ES-I3 (cell line): Measurements from ENCODE around the gene CD68.

Experiments used
- H3K36me3 ChIP-seq: 2 replicates; pipeline ENCODE4 v1.6.1; 2013; ENCODE audit warnings: mild to moderate bottlenecking, low read length, control low read depth, moderate library complexity; ENCODE audit not compliant: insufficient read depth
- H3K4me1 ChIP-seq: 2 replicates; pipeline ENCODE4 v1.6.1; 2013; ENCODE audit warnings: mild to moderate bottlenecking, control low read depth, low read length; ENCODE audit not compliant: insufficient read depth
- H3K9ac ChIP-seq: 2 replicates; pipeline ENCODE4 v1.6.1; 2013; ENCODE audit warnings: low read depth, mild to moderate bottlenecking, low read length, moderate library complexity
- H3K9me3 ChIP-seq: 2 replicates; pipeline ENCODE4 v1.6.1; 2013; ENCODE audit warnings: mild to moderate bottlenecking, low read length, moderate library complexity; ENCODE audit not compliant: control insufficient read depth, insufficient read depth

Gene CD68

DNA sequence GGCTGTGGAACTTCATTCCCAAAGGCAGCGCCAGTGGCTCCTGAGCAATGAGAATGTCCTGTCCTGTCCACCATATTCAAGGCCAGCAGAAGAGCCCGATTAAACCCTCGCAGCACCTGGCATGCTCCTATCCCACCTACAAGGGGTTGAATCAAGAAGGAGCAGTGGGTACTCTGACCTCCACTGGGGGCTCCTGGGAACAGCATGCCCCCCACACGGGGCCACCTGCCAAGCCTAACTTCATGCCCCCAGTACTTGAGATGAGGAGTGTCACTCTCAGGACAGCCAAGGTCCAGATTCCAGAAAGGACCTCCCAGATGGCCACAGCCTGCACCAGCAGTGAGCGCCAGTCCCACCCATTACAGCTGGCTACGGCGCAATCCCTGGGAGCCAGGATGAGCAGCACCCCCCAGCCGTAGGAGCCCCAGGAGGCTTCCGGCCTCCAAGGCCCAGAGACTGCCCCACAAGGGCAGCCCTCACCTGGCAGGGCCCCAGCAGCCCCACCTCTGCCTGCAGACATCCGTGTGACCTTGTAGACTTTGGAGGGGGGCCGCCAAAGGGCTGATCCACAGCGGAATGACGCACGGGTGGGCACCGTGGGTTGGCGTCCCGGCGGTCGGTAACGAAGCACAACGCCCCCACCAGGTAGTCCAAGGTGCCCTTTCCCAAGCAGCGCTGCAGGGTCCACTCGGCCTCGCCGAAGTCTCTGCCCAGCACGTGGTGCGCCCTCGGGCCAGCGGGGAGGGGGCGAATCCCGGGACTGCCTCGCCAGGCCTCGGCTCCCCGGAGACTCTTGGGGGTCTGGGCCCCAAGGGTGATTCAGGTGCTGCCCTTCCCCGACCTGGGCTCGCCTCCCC lies 3.2 kb downstream of the CD68 start:
- peaks cover 18% of the 10 kb centered on the region; the same call in 1 of the 2 replicates for H3K4me1 ChIP-seq
- H3K36me3 ChIP-seq, result peaks cover 5% of the 10 kb centered on the region
- H3K9me3 ChIP-seq, result no peaks in the 10 kb centered on the region
- peak overlapping the region; percentile 87 for H3K9ac ChIP-seq

GRCh38 chr17:7583253-7584109 lies 4.0 kb downstream of the CD68 start, which contains the start of gene MPDU1:
Gene MPDU1, plus strand, starts transcription at chr17:7583852. Its CDS starts 11 bp downstream, at chr17:7583863.
- Histone ChIP-seq H3K9me3 (no peaks in the 10 kb centered on the region), H3K36me3 (no peaks in the 10 kb centered on the region), H3K4me1 (peaks cover 21% of the 10 kb centered on the region; the same call in 1 of the 2 replicates), H3K9ac (peak within 1 kb of the TSS; percentile 87)

- Histone ChIP-seq H3K9ac (no peak overlapping the region), H3K36me3 (no peaks in the 10 kb centered on the region), H3K9me3 (no peaks in the 10 kb centered on the region), H3K4me1 (peaks cover 23% of the 10 kb centered on the region; the same call in 1 of the 2 replicates)
These were observed 7.4 kb downstream of the CD68 start for GRCh38 chr17:7586673-7587419.

GRCh38 chr17:7587420-7588151 lies 8.1 kb downstream of the CD68 start:
- peaks cover 23% of the 10 kb centered on the region; the same call in 1 of the 2 replicates for H3K4me1 ChIP-seq
- H3K9ac ChIP-seq, result peak overlapping the region; percentile 87; the same call in 1 of the 2 replicates
- H3K9me3 ChIP-seq, result no peaks in the 10 kb centered on the region
- peaks cover 3% of the 10 kb centered on the region; the same call in 1 of the 2 replicates for H3K36me3 ChIP-seq

GRCh38 chr17:7588553-7589203 lies 9.2 kb downstream of the CD68 start:
- peaks cover 23% of the 10 kb centered on the region; the same call in 1 of the 2 replicates for H3K4me1 ChIP-seq
- peak overlapping the region; percentile 87 for H3K9ac ChIP-seq
- peaks cover 3% of the 10 kb centered on the region for H3K36me3 ChIP-seq
- no peaks in the 10 kb centered on the region for H3K9me3 ChIP-seq

- Histone ChIP-seq H3K9ac (peak overlapping the region; percentile 87), H3K4me1 (peaks cover 23% of the 10 kb centered on the region; the same call in 1 of the 2 replicates), H3K36me3 (peaks cover 3% of the 10 kb centered on the region), H3K9me3 (no peaks in the 10 kb centered on the region)
These were observed 9.9 kb downstream of the CD68 start for GRCh38 chr17:7589204-7589868.

DNA sequence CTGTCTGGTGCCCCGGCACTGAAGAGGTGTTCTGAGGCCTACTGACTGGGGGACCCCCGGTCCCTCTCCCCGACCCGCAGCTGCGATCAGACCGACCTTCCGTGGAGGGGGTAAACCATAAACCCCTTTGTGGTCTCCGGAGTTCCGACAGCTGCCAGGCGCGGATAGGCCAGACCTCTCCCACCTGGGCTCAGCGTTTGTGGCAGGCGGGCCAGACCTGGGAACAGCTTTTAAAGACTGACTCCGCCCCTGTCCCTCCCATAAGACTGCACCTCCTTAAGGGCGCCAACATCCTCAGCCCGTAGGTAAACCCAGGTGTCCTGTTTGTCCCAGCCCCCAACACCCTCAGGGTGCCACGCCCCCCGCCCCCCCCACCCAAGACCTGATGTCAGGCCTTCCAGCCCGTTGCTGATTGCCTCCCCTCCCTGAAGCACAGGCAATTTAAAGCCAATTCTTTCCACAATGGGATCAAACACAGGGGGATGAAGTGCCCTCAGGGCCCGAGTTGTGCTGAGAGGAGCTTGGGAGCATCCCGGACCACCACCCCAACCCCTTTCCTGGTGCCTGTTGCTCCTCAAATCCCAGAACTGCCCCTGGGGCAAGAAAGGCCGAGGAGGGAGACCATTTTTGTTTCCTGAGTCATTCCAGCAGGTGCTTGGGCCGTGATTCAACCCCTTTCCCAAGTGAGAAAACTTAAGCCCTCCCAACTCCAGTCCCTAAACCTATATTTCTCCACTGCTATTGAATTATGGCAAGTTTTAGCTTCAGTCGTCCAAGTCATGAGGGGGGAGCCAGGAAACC lies 10.7 kb downstream of the CD68 start, which contains the start of gene SOX15:
Gene SOX15, minus strand, starts transcription at position 204 of the 801 bp plus-strand sequence. CDS start 418 bp downstream, outside the sequence.
- Histone ChIP-seq H3K36me3 (peaks cover 5% of the 10 kb centered on the region), H3K9ac (peak within 1 kb of the TSS; percentile 87), H3K9me3 (no peaks in the 10 kb centered on the region), H3K4me1 (peaks cover 23% of the 10 kb centered on the region; the same call in 1 of the 2 replicates)

GRCh38 chr17:7590743-7591142 lies 11.3 kb downstream of the CD68 start:
- Histone ChIP-seq H3K9ac (peak overlapping the region; percentile 26), H3K4me1 (peaks cover 23% of the 10 kb centered on the region; the same call in 1 of the 2 replicates), H3K36me3 (peaks cover 9% of the 10 kb centered on the region), H3K9me3 (no peaks in the 10 kb centered on the region)

DNA sequence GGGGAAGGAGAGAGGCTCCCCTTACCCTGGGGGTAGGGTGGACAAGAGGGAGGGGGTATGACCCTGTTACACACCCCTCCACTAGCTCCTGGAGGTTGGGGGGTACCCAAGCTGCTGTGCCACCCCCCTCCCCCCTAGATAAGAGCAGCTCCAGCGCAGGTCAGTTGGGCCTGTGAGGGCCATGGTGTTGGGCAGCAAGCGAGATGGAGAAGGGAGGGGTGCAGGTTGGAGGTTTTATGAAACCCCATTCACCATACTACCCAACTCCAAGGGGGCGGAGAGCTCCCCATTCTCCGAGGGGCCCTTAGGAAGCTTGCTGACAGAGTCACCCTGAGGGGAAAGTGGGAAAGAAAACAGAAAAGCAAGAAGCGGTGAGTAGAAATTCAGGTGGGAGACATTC lies 12.2 kb downstream of the CD68 start:
- peaks cover 23% of the 10 kb centered on the region; the same call in 1 of the 2 replicates for H3K4me1 ChIP-seq
- H3K9ac ChIP-seq, result no peak overlapping the region
- H3K9me3 ChIP-seq, result no peaks in the 10 kb centered on the region
- peaks cover 9% of the 10 kb centered on the region for H3K36me3 ChIP-seq

- Histone ChIP-seq H3K36me3 (peaks cover 9% of the 10 kb centered on the region), H3K9ac (no peak overlapping the region), H3K9me3 (no peaks in the 10 kb centered on the region), H3K4me1 (peaks cover 17% of the 10 kb centered on the region; the same call in 1 of the 2 replicates)
These were observed 13.1 kb downstream of the CD68 start for GRCh38 chr17:7592422-7593021.

DNA sequence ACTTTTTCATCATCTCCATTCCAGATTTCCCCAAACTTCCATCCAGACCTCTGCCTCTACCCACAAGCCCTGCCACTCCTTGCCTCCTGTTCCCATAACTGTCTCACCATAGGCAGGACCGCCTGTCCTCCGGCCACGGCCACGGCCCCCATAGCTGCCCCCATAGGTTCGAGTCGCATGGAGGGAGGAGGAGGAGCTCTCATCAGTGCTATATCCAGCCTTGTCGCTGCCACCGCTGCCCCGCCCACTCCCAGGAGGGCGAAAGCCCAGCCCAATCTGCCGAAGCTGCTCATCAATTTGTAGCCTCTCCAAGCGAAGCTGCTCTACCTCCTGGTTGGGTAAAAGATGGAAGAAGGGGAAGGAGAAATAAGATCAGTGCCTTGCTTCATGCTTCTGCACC lies 13.9 kb downstream of the CD68 start:
- Histone ChIP-seq H3K36me3 (peaks cover 9% of the 10 kb centered on the region), H3K4me1 (peaks cover 14% of the 10 kb centered on the region; the same call in 1 of the 2 replicates), H3K9me3 (no peaks in the 10 kb centered on the region), H3K9ac (no peak overlapping the region)
